ENCODE results near the gene ADGRG4.
A peak's percentile ranks its signal among the peaks of the same experiment; 100 is the strongest.

The ADGRG4 gene

DNA sequence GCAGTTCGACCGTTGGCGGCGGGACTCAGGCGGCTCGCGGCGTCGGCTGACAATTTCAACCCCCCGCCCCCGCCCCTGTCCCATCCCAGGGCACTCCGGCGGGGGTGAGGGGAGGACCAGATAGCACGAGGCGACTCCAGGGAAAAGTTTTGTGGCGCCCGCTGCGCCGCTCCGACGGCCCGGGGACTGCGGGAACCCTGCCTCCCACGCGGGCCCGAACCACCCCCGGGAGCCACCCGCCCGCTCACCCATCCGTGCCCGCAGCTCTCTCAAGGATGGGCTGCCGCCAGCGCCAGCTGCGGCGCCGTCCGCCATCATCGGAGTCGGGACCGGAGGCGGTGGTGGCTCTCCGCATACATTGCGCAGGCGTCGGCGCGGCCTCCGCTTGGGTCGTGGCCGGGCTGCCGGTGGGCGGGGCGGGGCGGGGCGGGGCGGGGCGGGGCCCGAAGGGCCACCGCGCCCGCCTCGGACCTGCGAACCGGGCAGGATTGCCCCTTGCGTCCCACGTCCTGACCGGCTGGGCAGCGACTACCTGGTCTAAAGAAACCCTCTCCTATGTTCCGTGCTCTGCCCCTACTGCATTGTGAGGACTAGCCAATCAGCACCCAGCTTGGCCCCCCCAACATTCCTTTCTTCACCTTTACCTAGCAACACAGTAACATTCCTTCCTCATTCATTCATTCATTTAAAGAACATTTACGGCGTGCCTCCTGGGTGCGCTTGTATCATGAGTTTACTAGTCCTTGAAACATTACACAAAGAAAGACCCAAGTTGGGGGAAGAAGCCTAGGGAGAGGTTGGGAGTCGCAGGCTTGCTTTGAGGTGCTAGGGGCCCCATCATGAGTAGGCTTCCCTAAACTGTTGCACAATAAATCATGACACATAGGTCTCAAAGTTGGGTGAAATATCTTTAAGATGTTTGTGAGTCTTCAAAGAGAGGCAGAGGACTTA, 49.4 kb upstream of the ADGRG4 start, which contains the start of gene MAP7D3 (continued):
- TF ChIP-seq KLF17 (tag by site-specific recombination; IDR thresholded peaks at IDR 0.05), result no peak
- TF ChIP-seq ZBTB21 (tag by site-specific recombination; IDR thresholded peaks at IDR 0.05), result no peak
- no peak for TF ChIP-seq ZNF169 (tag by site-specific recombination; IDR thresholded peaks at IDR 0.05)
- no peak for TF ChIP-seq ZNF426 (tag by site-specific recombination; IDR thresholded peaks at IDR 0.05)
- no peak for TF ChIP-seq ZNF146 (tag by site-specific recombination; IDR thresholded peaks at IDR 0.05)
- TF ChIP-seq ZNF830 (tag by site-specific recombination; IDR thresholded peaks at IDR 0.05; ENCODE audit: low read depth), result no peak
- peak; percentile 56; the same call in 1 of the 2 replicates for TF ChIP-seq ZBTB8A (tag by site-specific recombination; IDR thresholded peaks at IDR 0.05)
- no peak for TF ChIP-seq ZNF785 (tag by site-specific recombination; IDR thresholded peaks at IDR 0.05)
- no peak for TF ChIP-seq ZNF423 (tag by site-specific recombination; IDR thresholded peaks at IDR 0.05)
- no peak for TF ChIP-seq ZNF10 (tag by site-specific recombination; IDR thresholded peaks at IDR 0.05)
- peak; percentile 21; the same call in 1 of the 2 replicates for TF ChIP-seq ZNF777 (tag by site-specific recombination; IDR thresholded peaks at IDR 0.05; ENCODE audit: borderline replicate concordance)
- TF ChIP-seq, protein P1, sequence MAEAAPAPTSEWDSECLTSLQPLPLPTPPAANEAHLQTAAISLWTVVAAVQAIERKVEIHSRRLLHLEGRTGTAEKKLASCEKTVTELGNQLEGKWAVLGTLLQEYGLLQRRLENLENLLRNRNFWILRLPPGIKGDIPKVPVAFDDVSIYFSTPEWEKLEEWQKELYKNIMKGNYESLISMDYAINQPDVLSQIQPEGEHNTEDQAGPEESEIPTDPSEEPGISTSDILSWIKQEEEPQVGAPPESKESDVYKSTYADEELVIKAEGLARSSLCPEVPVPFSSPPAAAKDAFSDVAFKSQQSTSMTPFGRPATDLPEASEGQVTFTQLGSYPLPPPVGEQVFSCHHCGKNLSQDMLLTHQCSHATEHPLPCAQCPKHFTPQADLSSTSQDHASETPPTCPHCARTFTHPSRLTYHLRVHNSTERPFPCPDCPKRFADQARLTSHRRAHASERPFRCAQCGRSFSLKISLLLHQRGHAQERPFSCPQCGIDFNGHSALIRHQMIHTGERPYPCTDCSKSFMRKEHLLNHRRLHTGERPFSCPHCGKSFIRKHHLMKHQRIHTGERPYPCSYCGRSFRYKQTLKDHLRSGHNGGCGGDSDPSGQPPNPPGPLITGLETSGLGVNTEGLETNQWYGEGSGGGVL (tag by site-specific recombination; IDR thresholded peaks at IDR 0.05), result peak; percentile 49
- TF ChIP-seq ZNF596 (tag by site-specific recombination; IDR thresholded peaks at IDR 0.05), result no peak
- TF ChIP-seq, protein P2, sequence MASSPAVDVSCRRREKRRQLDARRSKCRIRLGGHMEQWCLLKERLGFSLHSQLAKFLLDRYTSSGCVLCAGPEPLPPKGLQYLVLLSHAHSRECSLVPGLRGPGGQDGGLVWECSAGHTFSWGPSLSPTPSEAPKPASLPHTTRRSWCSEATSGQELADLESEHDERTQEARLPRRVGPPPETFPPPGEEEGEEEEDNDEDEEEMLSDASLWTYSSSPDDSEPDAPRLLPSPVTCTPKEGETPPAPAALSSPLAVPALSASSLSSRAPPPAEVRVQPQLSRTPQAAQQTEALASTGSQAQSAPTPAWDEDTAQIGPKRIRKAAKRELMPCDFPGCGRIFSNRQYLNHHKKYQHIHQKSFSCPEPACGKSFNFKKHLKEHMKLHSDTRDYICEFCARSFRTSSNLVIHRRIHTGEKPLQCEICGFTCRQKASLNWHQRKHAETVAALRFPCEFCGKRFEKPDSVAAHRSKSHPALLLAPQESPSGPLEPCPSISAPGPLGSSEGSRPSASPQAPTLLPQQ (tag by site-specific recombination; IDR thresholded peaks at IDR 0.05), result no peak
- TF ChIP-seq ZFHX2 (tag by site-specific recombination; conservative IDR thresholded peaks at IDR 0.05), result peak; percentile 74
- no peak for TF ChIP-seq ZNF354C (tag by site-specific recombination; IDR thresholded peaks at IDR 0.05; ENCODE audit: borderline replicate concordance, low read depth)
- TF ChIP-seq, protein P3, sequence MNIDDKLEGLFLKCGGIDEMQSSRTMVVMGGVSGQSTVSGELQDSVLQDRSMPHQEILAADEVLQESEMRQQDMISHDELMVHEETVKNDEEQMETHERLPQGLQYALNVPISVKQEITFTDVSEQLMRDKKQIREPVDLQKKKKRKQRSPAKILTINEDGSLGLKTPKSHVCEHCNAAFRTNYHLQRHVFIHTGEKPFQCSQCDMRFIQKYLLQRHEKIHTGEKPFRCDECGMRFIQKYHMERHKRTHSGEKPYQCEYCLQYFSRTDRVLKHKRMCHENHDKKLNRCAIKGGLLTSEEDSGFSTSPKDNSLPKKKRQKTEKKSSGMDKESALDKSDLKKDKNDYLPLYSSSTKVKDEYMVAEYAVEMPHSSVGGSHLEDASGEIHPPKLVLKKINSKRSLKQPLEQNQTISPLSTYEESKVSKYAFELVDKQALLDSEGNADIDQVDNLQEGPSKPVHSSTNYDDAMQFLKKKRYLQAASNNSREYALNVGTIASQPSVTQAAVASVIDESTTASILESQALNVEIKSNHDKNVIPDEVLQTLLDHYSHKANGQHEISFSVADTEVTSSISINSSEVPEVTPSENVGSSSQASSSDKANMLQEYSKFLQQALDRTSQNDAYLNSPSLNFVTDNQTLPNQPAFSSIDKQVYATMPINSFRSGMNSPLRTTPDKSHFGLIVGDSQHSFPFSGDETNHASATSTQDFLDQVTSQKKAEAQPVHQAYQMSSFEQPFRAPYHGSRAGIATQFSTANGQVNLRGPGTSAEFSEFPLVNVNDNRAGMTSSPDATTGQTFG (tag by site-specific recombination; IDR thresholded peaks at IDR 0.05; ENCODE audit: borderline replicate concordance), result no peak
- TF ChIP-seq, protein P4, sequence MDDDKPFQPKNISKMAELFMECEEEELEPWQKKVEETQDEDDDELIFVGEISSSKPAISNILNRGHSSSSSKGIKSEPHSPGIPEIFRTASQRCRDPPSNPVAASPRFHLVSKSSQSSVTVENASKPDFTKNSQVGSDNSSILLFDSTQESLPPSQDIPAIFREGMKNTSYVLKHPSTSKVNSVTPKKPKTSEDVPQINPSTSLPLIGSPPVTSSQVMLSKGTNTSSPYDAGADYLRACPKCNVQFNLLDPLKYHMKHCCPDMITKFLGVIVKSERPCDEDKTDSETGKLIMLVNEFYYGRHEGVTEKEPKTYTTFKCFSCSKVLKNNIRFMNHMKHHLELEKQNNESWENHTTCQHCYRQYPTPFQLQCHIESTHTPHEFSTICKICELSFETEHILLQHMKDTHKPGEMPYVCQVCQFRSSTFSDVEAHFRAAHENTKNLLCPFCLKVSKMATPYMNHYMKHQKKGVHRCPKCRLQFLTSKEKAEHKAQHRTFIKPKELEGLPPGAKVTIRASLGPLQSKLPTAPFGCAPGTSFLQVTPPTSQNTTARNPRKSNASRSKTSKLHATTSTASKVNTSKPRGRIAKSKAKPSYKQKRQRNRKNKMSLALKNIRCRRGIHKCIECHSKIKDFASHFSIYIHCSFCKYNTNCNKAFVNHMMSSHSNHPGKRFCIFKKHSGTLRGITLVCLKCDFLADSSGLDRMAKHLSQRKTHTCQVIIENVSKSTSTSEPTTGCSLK (tag by site-specific recombination; IDR thresholded peaks at IDR 0.05), result no peak
- TF ChIP-seq ZNF266 (tag by site-specific recombination; IDR thresholded peaks at IDR 0.05; ENCODE audit: low read depth), result no peak
- no peak for TF ChIP-seq ZNF350 (tag by site-specific recombination; IDR thresholded peaks at IDR 0.05)
- TF ChIP-seq KLF8 (tag by site-specific recombination; IDR thresholded peaks at IDR 0.05), result 0 out of 2 replicates have a peak, but pooled peaks have one; percentile 25
- no peak for TF ChIP-seq ZNF707 (tag by site-specific recombination; IDR thresholded peaks at IDR 0.05)
- no peak for TF ChIP-seq ZNF843 (tag by site-specific recombination; IDR thresholded peaks at IDR 0.05)
- no peak for TF ChIP-seq ZNF560 (tag by site-specific recombination; IDR thresholded peaks at IDR 0.05; ENCODE audit: borderline replicate concordance)
- TF ChIP-seq ZNF530 (tag by site-specific recombination; IDR thresholded peaks at IDR 0.05; ENCODE audit: low read depth), result no peak
- TF ChIP-seq, protein P5, sequence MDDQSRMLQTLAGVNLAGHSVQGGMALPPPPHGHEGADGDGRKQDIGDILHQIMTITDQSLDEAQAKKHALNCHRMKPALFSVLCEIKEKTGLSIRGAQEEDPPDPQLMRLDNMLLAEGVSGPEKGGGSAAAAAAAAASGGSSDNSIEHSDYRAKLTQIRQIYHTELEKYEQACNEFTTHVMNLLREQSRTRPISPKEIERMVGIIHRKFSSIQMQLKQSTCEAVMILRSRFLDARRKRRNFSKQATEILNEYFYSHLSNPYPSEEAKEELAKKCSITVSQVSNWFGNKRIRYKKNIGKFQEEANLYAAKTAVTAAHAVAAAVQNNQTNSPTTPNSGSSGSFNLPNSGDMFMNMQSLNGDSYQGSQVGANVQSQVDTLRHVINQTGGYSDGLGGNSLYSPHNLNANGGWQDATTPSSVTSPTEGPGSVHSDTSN (CRISPR knock-in tag; IDR thresholded peaks at IDR 0.05), result 0 out of 2 replicates have a peak, but pooled peaks have one; percentile 31
- TF ChIP-seq, protein P6, sequence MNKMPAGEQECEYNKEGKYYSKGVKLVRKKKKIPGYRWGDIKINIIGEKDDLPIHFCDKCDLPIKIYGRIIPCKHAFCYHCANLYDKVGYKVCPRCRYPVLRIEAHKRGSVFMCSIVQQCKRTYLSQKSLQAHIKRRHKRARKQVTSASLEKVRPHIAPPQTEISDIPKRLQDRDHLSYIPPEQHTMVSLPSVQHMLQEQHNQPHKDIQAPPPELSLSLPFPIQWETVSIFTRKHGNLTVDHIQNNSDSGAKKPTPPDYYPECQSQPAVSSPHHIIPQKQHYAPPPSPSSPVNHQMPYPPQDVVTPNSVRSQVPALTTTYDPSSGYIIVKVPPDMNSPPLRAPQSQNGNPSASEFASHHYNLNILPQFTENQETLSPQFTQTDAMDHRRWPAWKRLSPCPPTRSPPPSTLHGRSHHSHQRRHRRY (tag by site-specific recombination; IDR thresholded peaks at IDR 0.05), result no peak

Data from HEK293 (cell line).